NCI-H345 (cell line): ENCODE results near the gene RCBTB1.
"Not testable (repeated sequence)": the region's sequence is repeated elsewhere in the genome, so short reads cannot be mapped to it uniquely, and the experiment has no call there.

Experiments
- DNase-seq: peaks from one replicate; lab custom pipeline; 2025; lab: John Stamatoyannopoulos, UW

The RCBTB1 gene

GRCh38 chr13:49516467-49516866 lies 68.9 kb downstream of the RCBTB1 start:
- DNase-seq, result no peak

DNA sequence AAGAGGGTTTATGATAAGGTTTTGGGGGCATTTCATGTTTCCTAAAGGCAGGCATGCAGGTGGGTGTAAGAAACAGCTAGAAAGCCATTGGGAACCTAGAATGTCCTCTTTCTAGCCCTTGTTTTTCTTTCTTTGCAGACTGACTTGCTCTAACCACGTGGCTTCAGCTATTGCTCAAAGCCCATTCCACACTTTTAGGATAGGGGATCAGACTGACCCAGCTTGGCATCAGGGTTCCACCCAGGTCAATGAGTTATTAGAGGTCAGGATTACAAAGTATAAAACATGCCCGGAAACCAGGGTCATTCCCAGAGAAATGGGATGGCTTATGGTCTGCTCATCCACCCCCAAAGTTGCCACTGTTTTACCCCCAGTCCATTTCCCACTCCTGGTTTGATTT lies 72.8 kb downstream of the RCBTB1 start:
- no peak for DNase-seq

DNA sequence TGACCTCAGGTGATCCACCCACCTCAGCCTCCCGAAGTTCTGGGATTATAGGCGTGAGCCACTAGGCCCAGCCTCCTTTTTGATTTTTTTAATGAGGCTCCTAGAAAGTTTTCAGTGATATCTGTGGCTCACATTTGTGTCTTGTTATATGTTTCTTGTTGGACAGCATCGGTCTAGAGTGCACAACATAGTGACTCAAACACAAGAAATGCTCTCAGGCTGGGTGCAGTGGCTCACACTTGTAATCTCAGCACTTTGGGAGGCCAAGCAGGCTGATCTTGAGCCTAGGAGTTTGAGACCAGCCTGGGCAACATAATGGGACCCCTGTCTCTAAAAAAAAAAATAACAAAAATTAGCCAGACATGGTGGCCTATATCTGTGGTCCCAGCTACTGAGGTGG lies 81.4 kb downstream of the RCBTB1 start:
- no peak for DNase-seq

- no peak for DNase-seq
Observed at GRCh38 chr13:49502954-49503353, 82.4 kb downstream of the RCBTB1 start.

DNA sequence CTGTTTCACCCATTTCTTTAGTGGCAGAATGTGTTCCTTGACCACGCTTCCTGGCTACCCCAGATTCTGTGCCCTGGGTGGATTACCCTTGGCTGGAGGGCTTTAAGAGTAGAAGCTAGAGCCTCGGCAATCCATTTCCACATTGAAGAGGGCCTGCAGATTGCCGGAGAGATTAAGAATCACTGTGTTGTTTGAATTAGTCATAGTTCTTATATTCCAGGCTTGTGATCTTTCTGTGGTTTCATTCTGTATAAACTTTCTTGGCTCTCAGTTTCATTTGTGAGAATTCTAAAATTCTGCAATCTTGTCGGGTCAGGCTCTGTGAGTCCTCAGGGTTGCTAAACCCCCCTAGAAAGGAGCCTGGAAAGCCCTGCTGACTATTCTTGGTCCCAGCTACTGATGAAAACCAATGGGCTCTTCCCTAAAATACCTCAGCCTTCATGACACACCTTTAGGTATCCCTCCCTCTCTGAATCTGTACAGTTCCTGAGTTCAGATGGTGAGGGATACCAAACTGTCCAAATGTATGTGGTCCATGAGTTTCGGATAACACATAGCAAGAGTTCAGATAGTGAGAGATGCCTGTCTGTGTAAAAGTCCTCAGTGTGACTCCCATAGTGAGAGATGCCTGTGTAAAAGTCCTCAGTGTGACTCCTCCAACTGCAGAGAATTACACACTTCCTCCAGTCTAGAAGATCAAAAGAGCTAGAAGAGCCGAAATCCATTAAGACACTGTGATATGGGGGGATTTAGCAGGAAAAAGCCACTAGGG lies 85.3 kb downstream of the RCBTB1 start:
- DNase-seq, result no peak

DNA sequence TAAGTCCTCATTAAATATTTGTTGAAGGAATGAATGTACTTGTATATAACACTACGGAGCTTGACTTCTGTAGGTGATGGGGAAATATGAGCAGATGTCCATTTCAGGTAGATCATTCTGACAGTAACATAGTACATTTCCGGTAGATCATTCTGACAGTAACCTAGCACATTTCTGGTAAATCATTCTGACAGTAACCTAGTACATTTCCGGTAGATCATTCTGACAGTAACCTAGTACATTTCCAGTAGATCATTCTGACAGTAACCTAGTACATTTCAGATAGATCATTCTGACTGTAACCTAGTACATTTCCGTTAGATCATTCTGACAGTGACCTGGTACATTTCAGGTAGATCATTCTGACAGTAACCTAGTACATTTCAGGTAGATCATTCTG lies 87.2 kb downstream of the RCBTB1 start:
- DNase-seq, result no peak

- DNase-seq, result no peak
Observed at GRCh38 chr13:49497272-49497671, 88.1 kb downstream of the RCBTB1 start.

DNA sequence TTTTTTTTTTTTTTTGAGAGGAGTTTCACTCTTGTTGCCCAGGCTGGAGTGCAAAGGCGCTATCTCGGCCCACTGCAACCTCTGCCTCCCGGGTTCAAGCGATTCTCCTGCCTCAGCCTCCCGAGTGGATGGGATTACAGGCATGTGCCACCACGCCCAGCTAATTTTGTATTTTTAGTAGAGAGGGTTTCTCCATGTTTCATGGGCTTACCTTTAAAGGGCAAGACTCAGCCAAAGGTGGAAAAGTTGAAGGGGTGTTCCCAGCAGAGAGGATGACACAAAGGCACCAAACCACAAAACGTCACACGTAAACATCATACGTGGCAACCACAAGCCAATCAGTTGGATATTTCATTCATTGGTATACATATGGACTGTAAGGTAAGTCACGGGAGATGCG lies 88.5 kb downstream of the RCBTB1 start:
- not testable (repeated sequence) for DNase-seq

GRCh38 chr13:49495783-49496762 lies 89.3 kb downstream of the RCBTB1 start, which contains the start of gene PHF11:
TSS of gene PHF11 (plus strand) at chr13:49495953. CDS start at chr13:49496002, 49 bp downstream.
- no peak for DNase-seq

DNA sequence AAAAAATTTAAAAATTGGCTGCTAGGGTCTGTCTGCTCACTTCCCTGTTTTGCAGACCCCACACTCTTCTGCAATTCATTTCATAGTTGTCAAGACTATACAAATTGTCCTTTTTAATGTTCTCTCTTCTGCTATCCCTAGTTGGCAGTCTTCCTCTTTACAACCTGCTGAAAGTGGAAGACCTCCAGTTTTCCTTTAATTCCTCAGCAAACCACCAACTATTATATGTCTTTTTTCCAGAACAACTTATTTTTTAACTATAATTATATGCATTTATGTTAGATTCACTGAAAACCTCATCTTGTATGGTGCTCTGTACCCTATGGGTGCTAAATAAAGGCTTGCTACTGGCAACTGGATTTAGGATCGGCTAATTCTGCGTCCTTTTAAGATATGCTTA lies 90.7 kb downstream of the RCBTB1 start:
- DNase-seq, result no peak

DNA sequence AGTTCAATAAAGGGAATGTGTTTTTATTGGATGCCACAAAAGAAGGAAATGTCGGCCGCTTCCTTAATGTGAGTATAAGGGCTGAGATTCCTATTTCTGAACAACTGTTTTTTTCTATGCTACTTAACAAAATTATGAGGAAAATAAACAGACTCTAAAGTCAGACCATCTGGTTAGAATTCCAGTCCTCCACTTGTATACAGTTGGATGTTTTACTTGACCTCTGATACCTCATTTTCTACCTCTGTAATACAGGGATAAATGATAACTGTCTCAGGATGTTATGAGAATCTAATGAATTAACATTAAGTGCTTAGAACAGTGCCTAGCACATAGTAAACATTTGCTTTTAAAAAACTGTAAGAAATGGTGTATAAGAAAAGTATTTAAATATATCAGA lies 96.8 kb downstream of the RCBTB1 start:
- no peak for DNase-seq
